Measurements from ENCODE around the gene FBXL7. TPM values are rescaled to one million over a fixed set of nuclear protein-coding genes. Genes with fewer than 3 reads are reported as not detected.

Gene FBXL7
- total RNA-seq, 4 donors from 2014 or later = 2.1 to 25.6 (median 6.5) TPM

DNA sequence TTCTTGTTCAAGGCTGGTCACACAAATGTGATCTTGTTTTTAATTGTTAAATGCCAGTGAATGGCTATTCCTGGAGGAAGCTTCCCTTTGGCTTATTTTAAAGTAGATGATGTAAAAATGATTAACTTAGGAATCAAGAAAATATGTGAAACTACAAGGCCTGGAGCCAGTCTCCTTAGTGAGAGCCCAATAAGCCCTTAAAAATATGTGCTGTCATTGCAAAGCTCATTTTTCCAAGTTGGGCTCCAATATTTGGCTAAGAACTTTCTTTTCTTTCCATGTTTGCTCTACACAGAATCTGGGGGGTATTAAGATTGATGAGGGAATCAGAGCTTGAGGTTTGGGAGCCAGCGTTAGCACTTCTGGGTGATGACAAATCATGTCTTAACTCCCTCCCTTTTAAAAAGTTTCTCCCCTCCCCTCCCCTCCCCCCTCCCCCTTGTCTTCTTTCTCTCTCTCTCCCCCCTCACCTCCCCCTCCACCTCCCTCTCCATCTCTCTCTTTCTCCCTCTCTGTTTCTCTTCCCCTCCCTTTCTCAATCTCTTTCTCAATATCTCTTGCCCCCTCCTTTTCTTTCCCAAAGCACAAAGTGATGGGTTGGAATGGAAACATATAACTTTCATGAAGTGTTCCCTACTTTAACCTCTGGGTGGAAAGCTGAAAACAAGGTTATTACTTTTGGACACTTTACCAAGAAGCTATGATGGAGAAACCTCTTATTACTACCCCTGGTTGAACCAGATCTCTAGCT lies 86.0 kb downstream of the FBXL7 start:
- TF ChIP-seq POLR2A (IDR thresholded peaks at IDR 0.05) = no peak
- TF ChIP-seq, protein P1, sequence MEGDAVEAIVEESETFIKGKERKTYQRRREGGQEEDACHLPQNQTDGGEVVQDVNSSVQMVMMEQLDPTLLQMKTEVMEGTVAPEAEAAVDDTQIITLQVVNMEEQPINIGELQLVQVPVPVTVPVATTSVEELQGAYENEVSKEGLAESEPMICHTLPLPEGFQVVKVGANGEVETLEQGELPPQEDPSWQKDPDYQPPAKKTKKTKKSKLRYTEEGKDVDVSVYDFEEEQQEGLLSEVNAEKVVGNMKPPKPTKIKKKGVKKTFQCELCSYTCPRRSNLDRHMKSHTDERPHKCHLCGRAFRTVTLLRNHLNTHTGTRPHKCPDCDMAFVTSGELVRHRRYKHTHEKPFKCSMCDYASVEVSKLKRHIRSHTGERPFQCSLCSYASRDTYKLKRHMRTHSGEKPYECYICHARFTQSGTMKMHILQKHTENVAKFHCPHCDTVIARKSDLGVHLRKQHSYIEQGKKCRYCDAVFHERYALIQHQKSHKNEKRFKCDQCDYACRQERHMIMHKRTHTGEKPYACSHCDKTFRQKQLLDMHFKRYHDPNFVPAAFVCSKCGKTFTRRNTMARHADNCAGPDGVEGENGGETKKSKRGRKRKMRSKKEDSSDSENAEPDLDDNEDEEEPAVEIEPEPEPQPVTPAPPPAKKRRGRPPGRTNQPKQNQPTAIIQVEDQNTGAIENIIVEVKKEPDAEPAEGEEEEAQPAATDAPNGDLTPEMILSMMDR (IDR thresholded peaks at IDR 0.05) = no peak
- no peak for DNase-seq
- no peaks in the 10 kb centered on the region for H3K9me3 ChIP-seq
- H3K4me1 ChIP-seq = no peaks in the 10 kb centered on the region
- no peak overlapping the region for H3K27ac ChIP-seq
- no peaks in the 10 kb centered on the region for H3K36me3 ChIP-seq
- H3K4me3 ChIP-seq = no peak overlapping the region
- H3K27me3 ChIP-seq = no peaks in the 10 kb centered on the region

DNA sequence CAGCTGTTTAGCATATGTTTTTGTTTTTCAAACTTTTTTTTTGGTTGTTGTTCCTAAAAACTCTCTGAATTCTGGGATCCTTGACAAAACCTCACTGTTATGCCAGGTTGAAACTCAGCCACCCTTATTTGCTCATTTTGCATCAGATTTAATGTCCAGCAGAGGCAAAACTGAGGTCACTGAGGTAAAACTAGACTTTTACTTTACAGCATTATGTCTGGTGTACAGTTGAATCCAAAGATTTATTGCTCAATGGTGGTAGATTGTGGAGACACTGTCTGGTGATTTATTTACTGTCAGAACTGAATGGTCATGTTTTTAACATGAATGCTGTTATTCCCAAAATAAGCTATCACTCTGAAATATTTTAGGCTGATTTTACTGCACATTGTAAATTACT lies 87.9 kb downstream of the FBXL7 start:
- Histone ChIP-seq H3K36me3 (no peaks in the 10 kb centered on the region), H3K9me3 (no peaks in the 10 kb centered on the region), H3K4me1 (no peaks in the 10 kb centered on the region), H3K4me3 (no peak overlapping the region), H3K27ac (no peak overlapping the region), H3K27me3 (no peaks in the 10 kb centered on the region)
- TF ChIP-seq POLR2A (IDR thresholded peaks at IDR 0.05) = no peak
- TF ChIP-seq, protein P1 (IDR thresholded peaks at IDR 0.05) = no peak
- no peak for DNase-seq

DNA sequence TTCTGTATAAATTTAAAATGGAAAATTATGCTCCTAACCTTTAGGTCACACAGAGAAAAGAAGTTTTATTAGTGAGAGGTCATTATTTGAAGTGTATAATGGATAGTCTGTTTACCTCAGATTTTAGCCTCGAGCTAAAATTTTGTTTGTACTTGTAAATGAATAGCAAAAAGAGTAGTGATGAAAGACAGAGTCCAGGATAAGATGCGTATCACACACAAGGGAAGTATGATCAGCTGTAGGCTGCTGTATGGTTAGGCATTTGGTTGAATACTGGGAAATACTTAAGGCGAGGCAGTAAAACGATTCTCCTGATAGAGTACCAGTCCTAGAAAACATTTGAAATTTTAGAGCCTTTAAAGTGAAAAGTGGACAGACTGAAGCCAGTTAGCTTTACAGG lies 92.7 kb downstream of the FBXL7 start:
- Histone ChIP-seq H3K27me3 (no peaks in the 10 kb centered on the region), H3K4me3 (no peak overlapping the region), H3K36me3 (no peaks in the 10 kb centered on the region), H3K27ac (no peak overlapping the region), H3K9me3 (no peaks in the 10 kb centered on the region), H3K4me1 (no peaks in the 10 kb centered on the region)
- no peak for TF ChIP-seq POLR2A (IDR thresholded peaks at IDR 0.05)
- TF ChIP-seq, protein P1 (IDR thresholded peaks at IDR 0.05) = no peak
- no peak for DNase-seq

DNA sequence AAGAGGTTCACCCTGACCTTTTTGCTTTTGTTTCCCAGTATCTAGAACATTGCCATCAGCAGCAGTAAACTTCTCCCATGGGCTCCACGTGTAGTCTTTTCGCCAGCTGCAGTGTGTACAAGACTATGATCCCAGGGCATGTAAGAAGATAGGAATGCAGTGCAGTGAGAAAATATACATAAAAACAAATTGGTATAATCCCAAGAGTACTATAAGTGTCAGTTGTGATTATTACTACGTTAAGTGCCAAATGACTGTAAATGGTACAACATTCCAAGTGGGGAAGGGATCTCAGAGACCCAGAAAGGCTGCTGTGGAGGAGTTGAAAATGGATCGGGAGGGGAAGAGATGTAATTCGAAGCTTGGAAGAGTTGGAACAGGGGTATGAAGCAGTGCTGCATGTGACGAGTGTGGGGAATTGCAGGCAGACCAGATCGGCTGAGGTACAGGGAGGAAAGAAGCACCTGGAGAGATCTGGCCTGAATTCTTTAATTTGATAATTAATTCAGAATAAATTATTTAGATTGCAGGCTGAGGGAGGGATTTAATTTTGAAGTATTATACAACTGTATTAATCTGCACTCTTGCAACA lies 95.1 kb downstream of the FBXL7 start:
- H3K9me3 ChIP-seq = no peaks in the 10 kb centered on the region
- no peak overlapping the region for H3K4me3 ChIP-seq
- H3K4me1 ChIP-seq = no peaks in the 10 kb centered on the region
- TF ChIP-seq POLR2A (IDR thresholded peaks at IDR 0.05) = no peak
- TF ChIP-seq, protein P1 (IDR thresholded peaks at IDR 0.05) = no peak
- H3K27ac ChIP-seq = no peak overlapping the region
- H3K36me3 ChIP-seq = no peaks in the 10 kb centered on the region
- no peaks in the 10 kb centered on the region for H3K27me3 ChIP-seq
- DNase-seq = no peak

DNA sequence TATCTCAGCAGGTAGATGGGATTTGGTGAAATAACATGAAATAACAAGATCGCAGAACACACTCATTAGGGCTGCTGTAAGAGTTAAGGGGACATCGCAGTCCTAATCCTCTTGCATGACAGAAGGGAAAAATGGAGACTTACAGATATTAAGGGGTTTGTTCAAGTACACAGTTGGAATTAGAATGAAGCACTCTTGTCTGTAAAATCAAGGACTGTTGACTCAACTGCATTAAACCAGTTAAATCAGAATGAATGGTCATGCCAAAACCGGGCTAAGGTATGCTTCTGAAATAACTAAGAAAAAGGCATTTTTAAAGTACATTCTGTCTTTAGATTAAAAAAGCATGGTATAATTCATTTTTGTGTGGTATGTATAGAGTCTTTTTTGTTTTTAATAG lies 95.9 kb downstream of the FBXL7 start:
- no peak for DNase-seq
- Histone ChIP-seq H3K36me3 (no peaks in the 10 kb centered on the region), H3K27ac (no peak overlapping the region), H3K4me1 (no peaks in the 10 kb centered on the region), H3K9me3 (no peaks in the 10 kb centered on the region), H3K27me3 (no peaks in the 10 kb centered on the region), H3K4me3 (no peak overlapping the region)
- TF ChIP-seq, protein P1 (IDR thresholded peaks at IDR 0.05) = no peak
- no peak for TF ChIP-seq POLR2A (IDR thresholded peaks at IDR 0.05)
